ENCODE results near the gene RAI1. TPM values are rescaled to one million over a fixed set of nuclear protein-coding genes. Genes with fewer than 3 reads are reported as not detected.

RAI1 gene
- total RNA-seq, 4 donors from 2014 or later: 20.3 to 46.1 (median 30.4) TPM

GRCh38 chr17:17827826-17828621, 146.8 kb downstream of the RAI1 start:
- Histone ChIP-seq H3K9me3 (no peaks in the 10 kb centered on the region), H3K4me3 (no peak overlapping the region), H3K4me1 (peaks cover 74% of the 10 kb centered on the region), H3K36me3 (no peaks in the 10 kb centered on the region), H3K27ac (peak overlapping the region; percentile 92), H3K27me3 (no peaks in the 10 kb centered on the region)
- DNase-seq (ENCODE audit: low spot score in 2 of 2): no peak
- WGBS: 80% methylated on average over 11 of the region's 13 CpGs
- no peak for TF ChIP-seq CTCF (IDR thresholded peaks at IDR 0.05)
- no peak for TF ChIP-seq POLR2AphosphoS5 (IDR thresholded peaks at IDR 0.05)
- no peak for TF ChIP-seq EP300 (IDR thresholded peaks at IDR 0.05)
- no peak for TF ChIP-seq POLR2A (IDR thresholded peaks at IDR 0.05)

GRCh38 chr17:17830269-17830567, 149.0 kb downstream of the RAI1 start:
- no peak for TF ChIP-seq POLR2AphosphoS5 (IDR thresholded peaks at IDR 0.05)
- TF ChIP-seq EP300 (IDR thresholded peaks at IDR 0.05): no peak
- no peak for TF ChIP-seq CTCF (IDR thresholded peaks at IDR 0.05)
- TF ChIP-seq POLR2A (IDR thresholded peaks at IDR 0.05): no peak
- no peak for DNase-seq (ENCODE audit: low spot score in 2 of 2)
- Histone ChIP-seq H3K4me1 (peaks cover 71% of the 10 kb centered on the region), H3K36me3 (no peaks in the 10 kb centered on the region), H3K9me3 (no peaks in the 10 kb centered on the region), H3K27ac (no peak overlapping the region), H3K4me3 (no peak overlapping the region), H3K27me3 (no peaks in the 10 kb centered on the region)
- 90% methylated on average over 2 of the region's 2 CpGs for WGBS

GRCh38 chr17:17830740-17831207, 149.5 kb downstream of the RAI1 start:
- TF ChIP-seq CTCF (IDR thresholded peaks at IDR 0.05): no peak
- TF ChIP-seq EP300 (IDR thresholded peaks at IDR 0.05): no peak
- TF ChIP-seq POLR2AphosphoS5 (IDR thresholded peaks at IDR 0.05): no peak
- TF ChIP-seq POLR2A (IDR thresholded peaks at IDR 0.05): no peak
- Histone ChIP-seq H3K36me3 (no peaks in the 10 kb centered on the region), H3K9me3 (no peaks in the 10 kb centered on the region), H3K27ac (peak overlapping the region; percentile 34), H3K27me3 (no peaks in the 10 kb centered on the region), H3K4me1 (peaks cover 71% of the 10 kb centered on the region), H3K4me3 (no peak overlapping the region)
- DNase-seq (ENCODE audit: low spot score in 2 of 2): no peak
- WGBS: 80% methylated on average over 4 of the region's 6 CpGs

- peak overlapping the region; percentile 34 for H3K27ac ChIP-seq
Measured at GRCh38 chr17:17831208-17832031, 150.2 kb downstream of the RAI1 start.

More at GRCh38 chr17:17831208-17832031, 150.2 kb downstream of the RAI1 start:
- WGBS: 49% methylated on average over 11 of the region's 12 CpGs
- Histone ChIP-seq H3K27me3 (no peaks in the 10 kb centered on the region), H3K36me3 (no peaks in the 10 kb centered on the region), H3K9me3 (no peaks in the 10 kb centered on the region), H3K4me3 (no peak overlapping the region), H3K4me1 (peaks cover 67% of the 10 kb centered on the region)
- TF ChIP-seq POLR2AphosphoS5 (IDR thresholded peaks at IDR 0.05): no peak
- TF ChIP-seq POLR2A (IDR thresholded peaks at IDR 0.05): no peak
- TF ChIP-seq EP300 (IDR thresholded peaks at IDR 0.05): no peak
- TF ChIP-seq CTCF (IDR thresholded peaks at IDR 0.05): no peak
- no peak for DNase-seq (ENCODE audit: low spot score in 2 of 2)

Data from suprapubic skin (tissue), 4 donors.